ENCODE results near the gene TLR9.

DNA sequence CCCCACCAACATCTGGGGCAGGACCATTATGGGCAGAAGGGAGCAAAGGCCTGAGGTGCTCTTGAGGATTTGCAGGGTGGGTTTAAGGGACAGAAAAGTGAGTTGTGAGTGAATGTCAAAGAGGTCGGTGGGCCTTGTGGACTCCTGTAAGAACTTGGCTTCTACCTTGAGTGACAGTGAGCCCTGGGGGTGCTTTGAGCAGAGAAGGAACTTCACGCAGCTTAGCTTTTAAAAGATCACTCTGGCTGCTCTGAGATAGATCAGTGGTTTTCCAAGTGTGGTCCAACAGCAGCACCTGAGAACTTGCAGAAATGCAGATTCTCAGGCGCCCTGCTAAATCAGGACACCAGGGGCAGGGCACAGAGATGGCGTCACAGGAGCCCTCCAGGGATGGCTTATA is 42.8 kb downstream of the TLR9 start:
- TF ChIP-seq, protein P1, sequence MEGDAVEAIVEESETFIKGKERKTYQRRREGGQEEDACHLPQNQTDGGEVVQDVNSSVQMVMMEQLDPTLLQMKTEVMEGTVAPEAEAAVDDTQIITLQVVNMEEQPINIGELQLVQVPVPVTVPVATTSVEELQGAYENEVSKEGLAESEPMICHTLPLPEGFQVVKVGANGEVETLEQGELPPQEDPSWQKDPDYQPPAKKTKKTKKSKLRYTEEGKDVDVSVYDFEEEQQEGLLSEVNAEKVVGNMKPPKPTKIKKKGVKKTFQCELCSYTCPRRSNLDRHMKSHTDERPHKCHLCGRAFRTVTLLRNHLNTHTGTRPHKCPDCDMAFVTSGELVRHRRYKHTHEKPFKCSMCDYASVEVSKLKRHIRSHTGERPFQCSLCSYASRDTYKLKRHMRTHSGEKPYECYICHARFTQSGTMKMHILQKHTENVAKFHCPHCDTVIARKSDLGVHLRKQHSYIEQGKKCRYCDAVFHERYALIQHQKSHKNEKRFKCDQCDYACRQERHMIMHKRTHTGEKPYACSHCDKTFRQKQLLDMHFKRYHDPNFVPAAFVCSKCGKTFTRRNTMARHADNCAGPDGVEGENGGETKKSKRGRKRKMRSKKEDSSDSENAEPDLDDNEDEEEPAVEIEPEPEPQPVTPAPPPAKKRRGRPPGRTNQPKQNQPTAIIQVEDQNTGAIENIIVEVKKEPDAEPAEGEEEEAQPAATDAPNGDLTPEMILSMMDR (IDR thresholded peaks at IDR 0.05): no peak
- TF ChIP-seq SIN3A (IDR thresholded peaks at IDR 0.05; ENCODE audit: borderline replicate concordance, insufficient read depth, low read depth, low read length) (no peak), TCF7L2 (IDR thresholded peaks at IDR 0.05; ENCODE audit: low read depth, low read length) (no peak)
